ENCODE results near the gene NLRP9.

NLRP9 gene

DNA sequence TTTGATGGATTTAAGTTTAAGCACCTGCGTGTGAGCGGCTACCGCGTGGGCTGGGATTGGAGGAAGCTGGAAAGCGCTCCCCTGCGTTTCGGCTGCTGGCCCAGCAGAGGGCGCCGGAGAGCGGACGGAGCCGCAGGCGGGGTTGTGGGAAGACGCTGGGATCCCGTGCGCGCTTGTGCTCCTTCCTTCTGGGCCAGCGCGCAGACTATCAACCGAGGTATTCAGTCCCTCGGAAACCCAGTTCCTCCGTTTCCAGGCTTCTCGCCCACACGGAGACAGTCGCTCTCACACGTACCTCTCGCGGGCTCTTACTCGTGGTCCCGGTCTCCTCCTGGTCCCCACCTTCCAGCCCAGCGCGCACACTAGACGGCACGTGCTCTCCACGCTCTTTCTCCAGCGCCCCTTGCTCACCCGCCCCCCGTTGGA lies 34.4 kb downstream of the NLRP9 start:
- no peak overlapping the region for H3K4me3 ChIP-seq (ENCODE audit: low read depth, low read length)
- TF ChIP-seq, protein P1, sequence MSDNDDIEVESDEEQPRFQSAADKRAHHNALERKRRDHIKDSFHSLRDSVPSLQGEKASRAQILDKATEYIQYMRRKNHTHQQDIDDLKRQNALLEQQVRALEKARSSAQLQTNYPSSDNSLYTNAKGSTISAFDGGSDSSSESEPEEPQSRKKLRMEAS (IDR thresholded peaks at IDR 0.05; ENCODE audit: low read depth, low read length): no peak
- no peak for TF ChIP-seq POLR2A (IDR thresholded peaks at IDR 0.05; ENCODE audit: extremely low read depth, insufficient read length)
- TF ChIP-seq MYC (IDR thresholded peaks at IDR 0.05; ENCODE audit: low read depth, low read length): no peak
- TF ChIP-seq, protein P2, sequence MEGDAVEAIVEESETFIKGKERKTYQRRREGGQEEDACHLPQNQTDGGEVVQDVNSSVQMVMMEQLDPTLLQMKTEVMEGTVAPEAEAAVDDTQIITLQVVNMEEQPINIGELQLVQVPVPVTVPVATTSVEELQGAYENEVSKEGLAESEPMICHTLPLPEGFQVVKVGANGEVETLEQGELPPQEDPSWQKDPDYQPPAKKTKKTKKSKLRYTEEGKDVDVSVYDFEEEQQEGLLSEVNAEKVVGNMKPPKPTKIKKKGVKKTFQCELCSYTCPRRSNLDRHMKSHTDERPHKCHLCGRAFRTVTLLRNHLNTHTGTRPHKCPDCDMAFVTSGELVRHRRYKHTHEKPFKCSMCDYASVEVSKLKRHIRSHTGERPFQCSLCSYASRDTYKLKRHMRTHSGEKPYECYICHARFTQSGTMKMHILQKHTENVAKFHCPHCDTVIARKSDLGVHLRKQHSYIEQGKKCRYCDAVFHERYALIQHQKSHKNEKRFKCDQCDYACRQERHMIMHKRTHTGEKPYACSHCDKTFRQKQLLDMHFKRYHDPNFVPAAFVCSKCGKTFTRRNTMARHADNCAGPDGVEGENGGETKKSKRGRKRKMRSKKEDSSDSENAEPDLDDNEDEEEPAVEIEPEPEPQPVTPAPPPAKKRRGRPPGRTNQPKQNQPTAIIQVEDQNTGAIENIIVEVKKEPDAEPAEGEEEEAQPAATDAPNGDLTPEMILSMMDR (IDR thresholded peaks at IDR 0.05; ENCODE audit: low read depth, low read length): peak; percentile 41
- DNase-seq (ENCODE audit: low read depth): peak; percentile 16

DNA sequence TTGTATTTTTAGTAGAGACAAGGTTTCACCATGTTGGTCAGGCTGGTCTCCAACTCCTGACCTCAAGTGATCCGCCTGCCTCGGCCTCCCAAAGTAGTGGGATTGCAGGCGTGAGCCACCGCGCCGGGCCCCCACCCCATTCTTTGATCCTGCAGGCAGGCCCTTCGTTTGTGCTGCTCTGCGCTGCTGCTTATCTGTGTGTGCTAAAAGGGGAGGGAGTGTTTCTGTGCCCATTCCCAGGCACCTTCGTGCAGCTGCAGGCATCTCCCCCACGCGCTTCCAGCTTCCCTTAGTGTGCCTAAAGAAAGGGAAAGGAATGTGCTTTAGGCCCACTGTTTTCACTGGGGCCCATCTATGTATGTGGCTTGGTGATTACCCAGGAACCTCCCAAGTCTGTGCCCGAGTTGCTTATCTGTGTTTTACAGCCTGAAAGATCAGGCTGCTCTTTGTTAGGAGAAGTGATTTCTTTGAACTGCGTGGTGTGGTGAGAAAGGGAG lies 36.0 kb downstream of the NLRP9 start:
- TF ChIP-seq, protein P2 (IDR thresholded peaks at IDR 0.05; ENCODE audit: low read depth, low read length): no peak
- no peak for TF ChIP-seq POLR2A (IDR thresholded peaks at IDR 0.05; ENCODE audit: extremely low read depth, insufficient read length)

DNA sequence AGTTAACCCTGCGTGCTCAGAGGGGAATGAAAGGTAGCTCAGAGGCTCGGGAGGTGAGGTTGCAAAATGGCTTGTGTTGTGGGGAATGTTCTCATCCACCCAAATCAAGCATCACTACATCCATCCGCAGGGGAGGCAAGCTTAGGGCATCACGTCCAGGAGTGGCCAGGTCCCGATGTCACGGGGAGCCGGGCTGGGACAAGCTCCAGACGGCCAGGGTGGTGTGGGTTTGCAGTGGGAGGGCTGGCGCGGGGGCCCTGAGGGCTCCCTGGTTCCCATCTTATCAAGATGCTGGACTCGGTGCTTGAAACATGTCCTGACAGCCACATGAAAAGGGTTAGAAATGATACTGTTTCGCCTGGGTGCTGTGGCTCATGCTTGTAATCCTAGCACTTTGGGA lies 37.4 kb downstream of the NLRP9 start:
- TF ChIP-seq MYC (IDR thresholded peaks at IDR 0.05; ENCODE audit: low read depth, low read length) (no peak), POLR2A (IDR thresholded peaks at IDR 0.05; ENCODE audit: extremely low read depth, insufficient read length) (no peak)
- TF ChIP-seq, protein P2 (IDR thresholded peaks at IDR 0.05; ENCODE audit: low read depth, low read length): no peak
- TF ChIP-seq, protein P1 (IDR thresholded peaks at IDR 0.05; ENCODE audit: low read depth, low read length): no peak
- DNase-seq (ENCODE audit: low read depth): no peak
- no peak overlapping the region for H3K4me3 ChIP-seq (ENCODE audit: low read depth, low read length)

More for the DNA sequence above, 36.0 kb downstream of the NLRP9 start:
- no peak for DNase-seq (ENCODE audit: low read depth)
- H3K4me3 ChIP-seq (ENCODE audit: low read depth, low read length): no peak overlapping the region

DNA sequence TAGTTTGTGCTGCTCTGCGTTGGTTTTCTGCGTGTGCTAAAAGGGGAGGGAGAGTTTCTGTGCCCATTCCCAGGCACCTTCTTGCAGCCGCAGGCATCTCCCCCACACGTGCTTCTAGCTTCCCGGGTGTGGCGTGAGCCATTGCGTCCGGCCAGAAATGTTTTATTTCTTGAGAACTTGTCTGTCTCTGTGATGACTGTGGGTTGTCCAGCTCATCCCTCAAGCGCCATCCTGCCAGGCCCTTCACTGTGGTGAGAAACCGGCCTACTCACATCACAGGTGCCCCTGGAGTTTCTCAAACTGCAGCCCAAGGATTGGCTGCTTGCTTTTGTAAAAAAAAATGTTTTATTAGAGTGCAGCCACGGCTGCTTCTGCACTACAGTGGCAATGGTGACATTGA lies 39.0 kb downstream of the NLRP9 start:
- no peak for DNase-seq (ENCODE audit: low read depth)
- no peak overlapping the region for H3K4me3 ChIP-seq (ENCODE audit: low read depth, low read length)
- no peak for TF ChIP-seq POLR2A (IDR thresholded peaks at IDR 0.05; ENCODE audit: extremely low read depth, insufficient read length)
- no peak for TF ChIP-seq MYC (IDR thresholded peaks at IDR 0.05; ENCODE audit: low read depth, low read length)
- TF ChIP-seq, protein P2 (IDR thresholded peaks at IDR 0.05; ENCODE audit: low read depth, low read length): no peak
- TF ChIP-seq, protein P1 (IDR thresholded peaks at IDR 0.05; ENCODE audit: low read depth, low read length): no peak

DNA sequence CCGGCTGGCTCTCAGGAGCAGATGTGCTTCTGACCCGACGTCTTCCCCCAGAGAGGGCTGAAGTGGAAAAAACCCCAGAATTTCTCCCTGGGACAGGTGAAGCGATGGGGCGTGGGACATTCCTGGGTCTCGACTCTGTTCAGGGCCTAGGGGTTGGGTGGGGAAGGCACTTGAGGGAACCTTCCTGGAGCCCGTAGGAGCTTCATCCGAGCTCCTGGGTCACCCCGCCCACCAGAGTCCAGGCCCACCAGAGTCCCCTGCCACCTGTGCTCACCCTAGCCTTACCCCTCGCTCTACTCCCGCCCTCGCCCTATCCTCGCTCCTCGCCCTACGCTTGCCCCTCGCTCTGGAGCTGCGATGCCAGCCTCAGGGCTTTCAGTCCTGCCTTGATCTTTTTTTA lies 39.9 kb downstream of the NLRP9 start:
- H3K4me3 ChIP-seq (ENCODE audit: low read depth, low read length): no peak overlapping the region
- TF ChIP-seq MYC (IDR thresholded peaks at IDR 0.05; ENCODE audit: low read depth, low read length) (no peak), POLR2A (IDR thresholded peaks at IDR 0.05; ENCODE audit: extremely low read depth, insufficient read length) (no peak)
- TF ChIP-seq, protein P2 (IDR thresholded peaks at IDR 0.05; ENCODE audit: low read depth, low read length): no peak
- TF ChIP-seq, protein P1 (IDR thresholded peaks at IDR 0.05; ENCODE audit: low read depth, low read length): no peak
- no peak for DNase-seq (ENCODE audit: low read depth)

DNA sequence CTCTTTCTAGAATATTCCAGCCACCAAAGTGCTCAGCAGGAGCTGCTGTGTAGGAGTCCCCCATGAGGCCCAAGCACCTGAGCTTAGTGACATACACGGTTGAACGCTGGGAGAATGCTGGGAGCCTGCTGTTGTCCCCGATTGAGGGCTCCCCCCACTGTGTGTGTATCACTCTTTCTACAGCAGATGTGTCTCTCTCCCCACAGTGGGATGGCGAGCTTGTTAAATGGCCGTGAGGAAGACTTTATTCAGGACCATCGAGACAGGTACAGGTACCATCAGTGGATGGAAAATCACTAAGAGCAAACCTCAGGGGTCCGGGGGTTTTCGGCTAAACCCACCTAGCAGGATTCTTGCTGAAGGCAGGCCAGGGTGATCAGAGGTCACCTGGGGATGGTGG lies 40.5 kb downstream of the NLRP9 start:
- DNase-seq (ENCODE audit: low read depth): no peak
- TF ChIP-seq, protein P1 (IDR thresholded peaks at IDR 0.05; ENCODE audit: low read depth, low read length): no peak
- no peak for TF ChIP-seq MYC (IDR thresholded peaks at IDR 0.05; ENCODE audit: low read depth, low read length)
- no peak for TF ChIP-seq POLR2A (IDR thresholded peaks at IDR 0.05; ENCODE audit: extremely low read depth, insufficient read length)
- TF ChIP-seq, protein P2 (IDR thresholded peaks at IDR 0.05; ENCODE audit: low read depth, low read length): no peak
- no peak overlapping the region for H3K4me3 ChIP-seq (ENCODE audit: low read depth, low read length)

Measured in NB4 (cell line).